Measurements from ENCODE around the gene LRRC74B.

GRCh38 chr22:21034989-21035388, 10.8 kb upstream of the LRRC74B start:
- no peak for TF ChIP-seq CTCF (IDR thresholded peaks at IDR 0.05; ENCODE audit: low read length)
- TF ChIP-seq EZH2 (IDR thresholded peaks at IDR 0.05; ENCODE audit: borderline replicate concordance, low read length), result no peak
